A549 (cell line): ENCODE measurements around the gene CENPM. TPM values are rescaled to one million over a fixed set of nuclear protein-coding genes. Genes with fewer than 3 reads are reported as not detected.

Experiments
- ATAC-seq, 2 experiments: fragments of 200-7000 bp in 1 of 2; fragments of >200 bp in 1 of 2; cut with Nextera tagmentation in 1 of 2; cut with Tn5 transposase in 1 of 2; 3 replicates each; pipeline versions ENCODE4 v1.8.0 to v1.9.1; 2018 to 2020; ENCODE audit warnings: mild to moderate bottlenecking in 1 of 2, moderate library complexity in 1 of 2
- CTCF ChIA-PET: fragments of 300-600 bp; sonication (Branson Sonifier 250); formaldehyde crosslinking; extraction: SDS; loops from one replicate; lab custom pipeline; 2021; ENCODE audit warnings: antibody characterized with exemption, inconsistent platforms; lab: Yijun Ruan, JAX
- POLR2A ChIA-PET: fragments of 350-600 bp; formaldehyde crosslinking; extraction: SDS; loops from one replicate; lab custom pipeline; 2021; ENCODE audit warnings: antibody characterized with exemption, inconsistent platforms; lab: Yijun Ruan, JAX
- DNase-seq, 2 experiments: peaks; one replicate each; pipeline versions ENCODE4 v3.0.0 to v3.0.0-alpha.2; 2011 to 2016; ENCODE audit warnings: low read depth in 1 of 2, low spot score in 1 of 2
- FAIRE-seq: peaks from 2 replicates; lab custom pipeline; 2011; peaks lifted over from hg19 to GRCh38; lab: Jason Lieb, UNC
- H3K27ac ChIP-seq, 2 experiments: fragments of >200 bp; sonication (Bioruptor Twin); formaldehyde crosslinking; 3 replicates each; pipeline ENCODE4 v1.5.1; 2016 to 2017
- H3K4me1 ChIP-seq: fragments of >200 bp; sonication (Bioruptor Twin); formaldehyde crosslinking; 3 replicates; pipeline ENCODE4 v1.6.1; 2016
- H3K4me2 ChIP-seq: fragments of >200 bp; sonication (Bioruptor Twin); formaldehyde crosslinking; 3 replicates; pipeline ENCODE4 v1.6.1; 2016
- H3K4me3 ChIP-seq: fragments of >200 bp; sonication (Bioruptor Twin); formaldehyde crosslinking; 3 replicates; pipeline ENCODE4 v1.5.1; 2016
- H3K9me3 ChIP-seq: fragments of >200 bp; sonication (Bioruptor Twin); formaldehyde crosslinking; 3 replicates; pipeline ENCODE4 v1.6.1; 2016
- CTCF ChIP-seq: fragments of >200 bp; sonication (Bioruptor Twin); formaldehyde crosslinking; IDR thresholded peaks from 3 replicates; pipeline ENCODE4 v1.5.1; 2016
- EHF ChIP-seq: fragments of 250-450 bp; sonication (Bioruptor Pico); IDR thresholded peaks from 2 replicates; pipeline ENCODE4 v1.5.0; 2020; ENCODE audit warnings: mild to moderate bottlenecking
- EHMT2 ChIP-seq: fragments of 200-600 bp; sonication (generic); IDR thresholded peaks from 2 replicates; pipeline ENCODE4 v1.6.1; 2016; ENCODE audit warnings: antibody characterized with exemption, low read depth, mild to moderate bottlenecking, moderate library complexity
- EP300 ChIP-seq, 2 experiments: fragments of >200 bp; sonication (Bioruptor Twin); formaldehyde crosslinking; IDR thresholded peaks; 2 replicates in 1 of 2; 3 replicates in 1 of 2; pipeline ENCODE4 v1.6.1; 2016 to 2017
- ESRRA ChIP-seq: fragments of 150-350 bp; IDR thresholded peaks from 2 replicates; pipeline ENCODE4 v1.6.1; 2014; ENCODE audit warnings: mild to moderate bottlenecking, low read length, borderline replicate concordance
- FOXS1 ChIP-seq: fragments of 250-450 bp; sonication (Bioruptor Pico); IDR thresholded peaks from 2 replicates; pipeline ENCODE4 v1.5.0; 2020; ENCODE audit warnings: mild to moderate bottlenecking, moderate library complexity
- HDAC2 ChIP-seq: fragments of 200-600 bp; sonication (generic); IDR thresholded peaks from 2 replicates; pipeline ENCODE4 v1.6.1; 2016
- HEYL ChIP-seq: fragments of 250-450 bp; sonication (Bioruptor Pico); IDR thresholded peaks from 2 replicates; pipeline ENCODE4 v1.8.0; 2021; ENCODE audit warnings: mild to moderate bottlenecking, moderate library complexity
- HOXA7 ChIP-seq: fragments of 250-450 bp; sonication (Bioruptor Pico); IDR thresholded peaks from 2 replicates; pipeline ENCODE4 v1.5.0; 2020; ENCODE audit warnings: mild to moderate bottlenecking, moderate library complexity
- HOXB5 ChIP-seq: fragments of 250-450 bp; sonication (Bioruptor Pico); IDR thresholded peaks from 2 replicates; pipeline ENCODE4 v1.5.0; 2020; ENCODE audit warnings: mild to moderate bottlenecking, moderate library complexity
- MAFK ChIP-seq: fragments of 450-650 bp; IDR thresholded peaks from 2 replicates; pipeline ENCODE4 v1.6.1; 2014; ENCODE audit not compliant: partially characterized antibody
- NFE2L2 ChIP-seq: fragments of 150-350 bp; conservative IDR thresholded peaks from 2 replicates; pipeline ENCODE4 v1.6.1; 2014; ENCODE audit warnings: low read length
- REST ChIP-seq: fragments of 200-600 bp; sonication (generic); IDR thresholded peaks from 2 replicates; pipeline ENCODE4 v1.6.1; 2016; ENCODE audit warnings: antibody characterized with exemption, mild to moderate bottlenecking, moderate library complexity
- RFX5 ChIP-seq: fragments of 450-650 bp; IDR thresholded peaks from 2 replicates; pipeline ENCODE4 v1.7.1; 2014; ENCODE audit warnings: antibody characterized with exemption, mild to moderate bottlenecking, moderate library complexity
- RNF2 ChIP-seq: fragments of 200-600 bp; sonication (generic); IDR thresholded peaks from 2 replicates; pipeline ENCODE4 v1.6.1; 2016; ENCODE audit warnings: low read depth, mild to moderate bottlenecking, antibody characterized with exemption, moderate library complexity, borderline replicate concordance
- SMC3 ChIP-seq: fragments of >200 bp; sonication (Bioruptor Twin); formaldehyde crosslinking; IDR thresholded peaks from 3 replicates; pipeline ENCODE4 v1.6.1; 2018; ENCODE audit warnings: inconsistent platforms
- TFCP2L1 ChIP-seq: fragments of 250-450 bp; sonication (Bioruptor Pico); IDR thresholded peaks from 2 replicates; pipeline ENCODE4 v1.5.0; 2021; ENCODE audit warnings: mild to moderate bottlenecking
- ZC3H11A ChIP-seq: fragments of 450-650 bp; IDR thresholded peaks from 2 replicates; pipeline ENCODE4 v1.6.1; 2014; ENCODE audit warnings: antibody characterized with exemption, mild to moderate bottlenecking
- ZFP36 ChIP-seq: fragments of 450-650 bp; IDR thresholded peaks from 2 replicates; pipeline ENCODE4 v1.6.1; 2014; ENCODE audit warnings: borderline replicate concordance; ENCODE audit not compliant: partially characterized antibody
- ZSCAN20 ChIP-seq: fragments of 250-450 bp; sonication (Bioruptor Pico); IDR thresholded peaks from 2 replicates; pipeline ENCODE4 v1.8.0; 2022; ENCODE audit warnings: mild to moderate bottlenecking, moderate library complexity
- WGBS: methylation state at CpG from one replicate; pipeline ENCODE4 v1.1.6; 2017; ENCODE audit errors: missing lambda C conversion rate; 5-methylcytosine and 5-hydroxymethylcytosine counted together
- polyA plus RNA-seq, 4 experiments: library from polyadenylated mRNA; depleted of rRNA in 3 of 4; stranded (reverse); fragments of >200 nt; fragmentation: RNase III in 1 of 4; extraction: RNeasy Plus Mini Kit Qiagen cat#74134 plus additional on column Dnase treatment in 1 of 4; gene quantifications; 2 replicates in 3 of 4; 3 replicates in 1 of 4; pipeline ENCODE4 v1.2.3, GENCODE V29; 2011 to 2017

Gene CENPM
- polyA plus RNA-seq, 2 of the 4 experiments (the other 2 are of a cell fraction) = 22.3 to 40.1 TPM

DNA sequence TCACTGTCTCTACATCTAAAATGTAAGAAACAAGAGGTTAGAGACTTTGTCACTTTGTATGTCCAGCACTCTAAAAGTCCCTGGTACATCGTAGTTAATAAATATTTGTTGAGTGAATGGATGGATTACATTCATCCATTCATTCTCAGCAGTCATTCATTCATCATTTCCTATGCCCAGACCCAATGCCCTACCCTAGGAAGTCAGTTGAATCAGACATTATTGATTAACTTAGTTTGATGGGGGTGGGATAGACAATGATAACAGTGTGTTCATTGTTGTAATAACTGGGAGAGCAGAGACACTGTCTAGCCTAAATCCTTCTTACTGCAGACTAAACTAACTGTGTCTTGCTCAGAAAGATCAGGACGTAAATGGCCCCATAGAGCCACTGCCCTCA lies 1.2 kb upstream of the CENPM start:
- WGBS = 93% methylated on average over 2 of the region's 2 CpGs
- TF ChIP-seq EP300 (IDR thresholded peaks at IDR 0.05) = no peak
- TF ChIP-seq NFE2L2 = no peak
- TF ChIP-seq ZC3H11A = no peak
- no peak for TF ChIP-seq MAFK
- no peak for TF ChIP-seq ZFP36
- no peak for TF ChIP-seq HOXA7 (CRISPR knock-in tag)
- TF ChIP-seq EHMT2 = no peak
- TF ChIP-seq FOXS1 (CRISPR knock-in tag) = no peak
- no peak for TF ChIP-seq HOXB5 (CRISPR knock-in tag)
- POLR2A ChIA-PET = interaction anchor here (0.6 kb wide), 1 partner anchor 562 kb away, joined by 5 read pairs; no protein-coding TSS in a partner anchor
- Histone ChIP-seq H3K9me3 (no peaks in the 10 kb centered on the region), H3K27ac (no peak overlapping the region), H3K4me2 (no peak overlapping the region), H3K4me1 (peaks cover 12% of the 10 kb centered on the region; the same call in 2 of the 3 replicates), H3K4me3 (no peak overlapping the region)
- ATAC-seq = no peak
- CTCF ChIA-PET = interaction anchor here (1.0 to 1.7 kb wide), 4 partner anchors 9 to 251 kb away, joined by 3 to 5 read pairs (median 4); no protein-coding TSS in a partner anchor
- DNase-seq = no peak
- FAIRE-seq = no peak

GRCh38 chr22:41947424-41948080 lies 600 bp upstream of the CENPM start:
- peak overlapping the region; percentile 92 for H3K4me3 ChIP-seq
- peak overlapping the region; percentile 80 for H3K4me2 ChIP-seq
- POLR2A ChIA-PET = interaction anchor here (0.5 to 1.1 kb wide), 4 partner anchors 122 to 562 kb away, joined by 4 to 5 read pairs (median 5); partner anchors contain the start of gene CCDC134
- H3K9me3 ChIP-seq = no peaks in the 10 kb centered on the region
- WGBS = 74% methylated on average over 21 of the region's 21 CpGs
- no peak for DNase-seq
- ATAC-seq = no peak
- H3K4me1 ChIP-seq = peaks cover 12% of the 10 kb centered on the region; the same call in 2 of the 3 replicates
- TF ChIP-seq ZSCAN20 (CRISPR knock-in tag) (no peak), TFCP2L1 (no peak), EHF (no peak)
- CTCF ChIA-PET = interaction anchor here (1.0 to 2.2 kb wide), 8 partner anchors 9 to 283 kb away, joined by 3 to 18 read pairs (median 4); no protein-coding TSS in a partner anchor
- no peak for FAIRE-seq
- H3K27ac ChIP-seq = peak overlapping the region; percentile 90 to 95

GRCh38 chr22:41943661-41944209 lies 3.2 kb downstream of the CENPM start:
- Histone ChIP-seq H3K9me3 (no peaks in the 10 kb centered on the region), H3K27ac (no peak overlapping the region), H3K4me3 (no peak overlapping the region), H3K4me1 (peaks cover 20% of the 10 kb centered on the region; the same call in 2 of the 3 replicates), H3K4me2 (no peak overlapping the region)
- TF ChIP-seq RFX5 (no peak), EP300 (IDR thresholded peaks at IDR 0.05) (no peak), HDAC2 (no peak), MAFK (no peak), RNF2 (no peak), ESRRA (no peak)
- CTCF ChIA-PET = interaction anchor here (0.8 to 3.6 kb wide), 7 partner anchors 18 to 246 kb away, joined by 3 to 20 read pairs (median 5); partner anchors contain the start of gene NDUFA6
- 81% methylated on average over 7 of the region's 9 CpGs for WGBS
- POLR2A ChIA-PET = interaction anchor here (0.7 kb wide), 1 partner anchor 143 kb away, joined by 3 read pairs; the partner anchor contains the start of gene CCDC134
- ATAC-seq = no peak
- no peak for FAIRE-seq
- DNase-seq = no peak

- ATAC-seq = peak; percentile 87 to 93
- Histone ChIP-seq H3K4me1 (peaks cover 17% of the 10 kb centered on the region; the same call in 2 of the 3 replicates), H3K9me3 (no peaks in the 10 kb centered on the region), H3K27ac (peak overlapping the region in 1 of 2 experiments; percentile 49; a peak in 1 of 6 replicates), H3K4me3 (no peak overlapping the region), H3K4me2 (peak overlapping the region; percentile 25; the same call in 1 of the 3 replicates)
- ChIA-PET CTCF (interaction anchor here (0.6 to 6.2 kb wide), 49 partner anchors 9 to 535 kb away, joined by 3 to 81 read pairs (median 4); partner anchors contain the start of genes MEI1, PMM1, SMIM45 and SREBF2), POLR2A (interaction anchor here (0.6 to 0.7 kb wide), 2 partner anchors 25 to 244 kb away, joined by 3 read pairs; no protein-coding TSS in a partner anchor)
- WGBS = 69% methylated on average over 6 of the region's 13 CpGs
- peak; percentile 59 to 74 for DNase-seq
- no peak for FAIRE-seq
- TF ChIP-seq SMC3 = peak; percentile 63
- no peak for TF ChIP-seq HEYL (CRISPR knock-in tag)
- no peak for TF ChIP-seq HOXB5 (CRISPR knock-in tag)
- peak; percentile 36 for TF ChIP-seq MAFK
- TF ChIP-seq CTCF = peak; percentile 70
- TF ChIP-seq REST = no peak
Observed at GRCh38 chr22:41940832-41941765, 5.9 kb downstream of the CENPM start.
